HG03039 (cell line): Measurements from ENCODE around the gene COL12A1.
A peak's percentile ranks its signal among the peaks of the same experiment; 100 is the strongest.
"Not testable (repeated sequence)": the region's sequence is repeated elsewhere in the genome, so short reads cannot be mapped to it uniquely, and the experiment has no call there.

ENCODE experiments used
- ATAC-seq: cut with Tn5 transposase; IDR thresholded peaks from one replicate; pipeline ENCODE4 v1.9.1; 2021; ENCODE audit warnings: mild to moderate bottlenecking, moderate library complexity; ENCODE audit not compliant: unreplicated experiment

COL12A1 gene

GRCh38 chr6:75213112-75213511 is 7.3 kb upstream of the COL12A1 start:
- no peak for ATAC-seq

- no peak for ATAC-seq
These were observed 6.2 kb upstream of the COL12A1 start for GRCh38 chr6:75211920-75212590.

- no peak for ATAC-seq
These were observed 5.3 kb upstream of the COL12A1 start for GRCh38 chr6:75210885-75211739.

GRCh38 chr6:75209184-75209723 is 3.4 kb upstream of the COL12A1 start:
- ATAC-seq, result no peak

- ATAC-seq, result peak; percentile 82
These were observed 2.7 kb upstream of the COL12A1 start for GRCh38 chr6:75208298-75209183.

- no peak for ATAC-seq
These were observed 906 bp upstream of the COL12A1 start for GRCh38 chr6:75206576-75207342.

GRCh38 chr6:75204959-75205775 is 686 bp downstream of the COL12A1 start:
- no peak for ATAC-seq

GRCh38 chr6:75204217-75204958 is 1.5 kb downstream of the COL12A1 start:
- no peak for ATAC-seq

- no peak for ATAC-seq
These were observed 2.1 kb downstream of the COL12A1 start for GRCh38 chr6:75203721-75204120.

- no peak for ATAC-seq
These were observed 3.1 kb downstream of the COL12A1 start for GRCh38 chr6:75202676-75203131.

- ATAC-seq, result no peak
These were observed 3.8 kb downstream of the COL12A1 start for GRCh38 chr6:75201901-75202672.

GRCh38 chr6:75201021-75201420 is 4.8 kb downstream of the COL12A1 start:
- no peak for ATAC-seq

- ATAC-seq, result no peak
These were observed 6.0 kb downstream of the COL12A1 start for GRCh38 chr6:75199889-75200288.

GRCh38 chr6:75196081-75196687 is 9.7 kb downstream of the COL12A1 start:
- no peak for ATAC-seq

GRCh38 chr6:75188221-75188925 is 17.5 kb downstream of the COL12A1 start:
- no peak for ATAC-seq

- not testable (repeated sequence) for ATAC-seq
These were observed 19.3 kb downstream of the COL12A1 start for GRCh38 chr6:75186581-75186980.

- no peak for ATAC-seq
These were observed 22.7 kb downstream of the COL12A1 start for GRCh38 chr6:75183099-75183541.
